Daoy (cell line): ENCODE results near the gene ANKH. TPM values are rescaled to one million over a fixed set of nuclear protein-coding genes. Genes with fewer than 3 reads are reported as not detected.
A peak's percentile ranks its signal among the peaks of the same experiment; 100 is the strongest.
"Not testable (repeated sequence)": the region's sequence is repeated elsewhere in the genome, so short reads cannot be mapped to it uniquely, and the experiment has no call there.

Source experiments
- DNase-seq: peaks from one replicate; pipeline ENCODE4 v3.0.0-alpha.2; 2015; ENCODE audit warnings: low read depth
- total RNA-seq: library from RNA; depleted of rRNA; stranded (reverse); fragments of >200 nt; shearing (Covaris generic); gene quantifications from 2 replicates; pipeline ENCODE4 v1.2.3, GENCODE V29; 2014

Gene ANKH
- total RNA-seq, 1 experiment from 2014 or later, result 27.2 TPM

DNA sequence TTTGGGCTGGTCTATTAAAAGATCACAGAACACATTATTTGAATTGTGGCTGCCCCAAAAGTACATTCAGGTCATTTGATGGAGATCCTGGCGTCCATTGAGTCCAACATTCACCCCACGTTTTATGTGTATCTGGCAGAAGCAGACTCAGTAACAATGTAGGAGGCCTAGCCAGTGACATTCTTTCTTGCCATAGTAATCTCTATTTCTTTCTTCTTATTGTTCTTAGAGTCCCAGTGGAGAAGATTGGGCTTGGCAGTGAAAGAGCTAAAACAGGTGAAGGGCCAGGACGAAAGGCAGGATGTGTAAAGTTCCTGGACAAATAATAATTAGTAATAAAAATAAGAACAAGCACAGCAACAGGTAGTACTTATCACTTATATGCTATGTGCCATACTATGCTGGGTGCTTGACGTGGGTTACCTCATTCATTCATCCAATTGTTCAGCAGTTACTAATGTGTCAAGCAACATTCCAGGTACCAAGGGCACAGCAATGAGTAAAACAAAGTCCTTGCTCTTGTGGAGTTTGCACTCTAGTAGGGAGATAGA lies 12.6 kb upstream of the ANKH start:
- DNase-seq, result no peak

DNA sequence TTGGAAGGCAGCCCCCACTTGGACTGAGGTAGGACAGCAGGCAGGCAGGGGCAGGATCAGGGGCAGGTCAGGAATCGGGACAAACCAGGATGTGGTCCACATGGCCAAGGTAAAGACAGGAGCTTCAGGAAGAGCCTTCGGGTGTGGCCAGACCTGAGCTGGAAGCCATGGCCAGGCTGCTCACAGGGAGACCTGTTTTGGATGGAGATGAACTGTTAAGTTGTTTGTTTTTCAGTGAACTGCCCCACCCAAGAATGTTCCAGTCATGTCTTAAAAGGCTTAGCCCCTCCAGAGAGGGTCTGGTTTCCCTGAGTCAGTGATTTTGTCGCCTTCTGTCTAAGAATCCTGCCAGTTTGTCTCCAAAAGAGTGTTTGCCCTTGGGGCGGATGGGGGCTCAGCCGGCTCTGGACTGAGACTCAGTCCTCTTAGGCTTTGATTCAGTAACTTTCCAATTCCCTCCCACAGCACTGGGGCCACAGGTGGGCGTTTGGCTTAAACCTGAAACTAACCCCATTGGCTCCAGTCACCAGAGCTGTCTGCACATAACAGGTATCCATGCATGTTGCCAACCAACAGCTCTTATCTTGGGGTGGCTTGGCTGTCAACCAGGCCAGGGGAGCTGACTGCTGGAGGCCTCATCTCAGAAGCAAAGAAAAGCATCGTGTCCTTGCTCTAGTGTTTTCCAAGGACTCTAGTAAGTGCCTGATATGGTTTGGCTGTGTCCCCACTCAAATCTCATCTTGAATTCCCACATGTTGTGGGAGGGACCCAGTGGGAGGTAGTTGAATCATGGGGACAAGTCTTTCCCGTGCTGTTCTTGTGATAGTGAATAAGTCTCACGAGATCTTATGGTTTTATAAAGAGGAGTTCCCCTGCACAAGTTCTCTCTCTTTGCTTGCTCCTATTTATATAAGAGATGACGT lies 11.3 kb upstream of the ANKH start:
- no peak for DNase-seq

DNA sequence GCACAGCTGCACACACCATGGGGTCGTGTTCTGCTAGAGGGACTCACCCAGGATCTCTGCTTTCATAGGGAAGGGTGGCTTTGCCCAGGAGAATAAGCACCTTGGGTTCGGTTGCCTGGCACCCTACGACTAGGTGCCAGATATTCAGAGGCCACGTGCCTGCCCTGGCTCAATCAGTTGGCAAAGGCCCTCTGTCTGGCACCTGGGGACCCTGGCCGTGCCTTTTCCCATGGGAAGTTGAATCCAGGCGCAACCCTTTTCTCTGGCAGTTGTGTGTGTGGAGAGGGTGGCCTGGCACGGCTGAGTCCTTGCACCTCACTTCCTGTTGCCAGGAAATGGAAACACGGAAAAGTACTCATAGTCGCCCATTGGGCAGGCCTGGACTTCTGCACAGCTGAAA lies 10.2 kb upstream of the ANKH start:
- no peak for DNase-seq

DNA sequence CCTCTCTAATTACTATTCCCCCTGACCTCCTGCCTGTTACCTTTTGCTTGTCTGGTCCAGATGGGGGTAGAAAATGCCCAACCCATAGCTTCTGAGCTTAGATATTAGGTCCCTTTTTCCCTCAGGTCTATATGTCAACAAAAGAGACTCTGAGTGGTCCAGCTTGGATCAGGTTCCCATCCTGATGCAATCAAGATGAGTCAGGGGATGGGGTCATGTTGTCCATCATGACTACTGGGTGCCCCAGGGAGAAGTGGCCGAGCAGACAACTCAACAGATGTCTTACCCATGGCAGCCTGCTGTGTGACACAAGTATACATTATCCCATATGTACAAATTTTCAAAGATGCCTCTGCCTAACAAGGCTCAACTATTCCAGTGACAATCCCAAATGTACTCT lies 9.1 kb upstream of the ANKH start:
- DNase-seq, result peak; percentile 42

DNA sequence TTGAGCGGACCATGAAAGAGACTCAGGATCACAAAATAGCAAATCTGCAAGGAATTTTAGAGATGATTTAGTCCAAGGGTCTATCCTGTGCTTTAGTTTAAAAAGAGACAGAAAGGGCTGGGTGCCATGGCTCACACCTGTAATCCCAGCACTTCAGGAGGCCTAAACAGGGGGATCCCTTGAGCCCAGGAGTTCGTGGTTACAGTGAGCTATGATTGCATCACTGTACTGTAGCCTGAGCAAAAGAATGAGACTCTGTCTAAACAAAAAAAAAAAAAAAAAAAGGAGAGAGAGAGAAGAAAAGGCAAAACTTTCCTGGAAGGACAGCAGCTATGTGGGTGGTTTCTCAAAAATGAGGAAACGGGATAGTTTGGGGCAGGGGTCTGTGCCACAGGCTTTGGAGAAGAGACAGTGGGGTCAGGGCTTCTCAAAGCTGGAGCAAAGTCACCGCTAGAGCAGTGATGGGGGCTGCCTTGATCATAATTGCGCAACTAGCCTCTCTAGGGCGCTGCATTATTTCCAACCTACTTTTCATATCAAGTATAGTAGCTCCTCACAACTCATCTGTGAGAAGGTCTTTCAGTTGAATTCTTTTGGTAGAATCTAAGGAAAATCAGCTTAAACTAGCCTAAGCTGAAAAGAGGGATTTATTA lies 8.5 kb upstream of the ANKH start:
- DNase-seq, result peak; percentile 11

DNA sequence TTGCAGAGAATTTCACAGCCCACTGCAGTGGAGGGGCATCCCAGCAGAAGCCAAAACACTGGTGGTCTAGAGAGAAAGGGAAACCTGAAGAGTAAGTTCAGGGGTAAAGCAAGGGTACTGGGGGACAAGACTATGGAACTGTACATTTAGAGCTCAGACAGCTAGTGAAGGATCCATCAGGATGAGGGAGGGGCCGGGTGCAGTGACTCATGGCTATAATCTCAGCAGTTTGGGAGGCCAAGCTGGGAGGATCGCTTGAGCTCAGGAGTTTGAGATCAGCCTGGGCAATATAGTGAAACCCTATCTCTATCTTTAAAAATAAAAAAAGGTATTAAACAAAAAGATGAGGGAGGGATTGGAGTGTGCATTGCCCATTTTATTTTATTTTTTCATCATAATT lies 7.8 kb upstream of the ANKH start:
- DNase-seq, result peak; percentile 44

DNA sequence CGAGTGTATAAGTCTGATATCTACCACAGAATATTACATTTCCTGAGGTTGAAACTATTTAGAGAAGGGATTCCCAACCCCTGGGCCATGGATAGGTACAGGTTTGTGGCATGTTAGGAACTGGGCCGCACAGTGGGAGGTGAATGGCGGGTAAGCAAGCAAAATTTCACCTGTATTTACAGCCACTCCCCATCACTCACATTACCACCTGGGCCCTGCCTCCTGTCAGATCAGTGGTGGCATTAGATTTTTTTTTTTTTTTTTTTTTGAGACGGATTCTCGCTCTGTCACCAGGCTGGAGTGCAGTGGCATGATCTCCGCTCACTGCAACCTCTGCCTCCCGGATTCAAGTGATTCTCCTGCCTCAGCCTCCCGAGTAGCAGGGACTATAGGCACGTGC lies 6.6 kb upstream of the ANKH start:
- DNase-seq, result not testable (repeated sequence)

DNA sequence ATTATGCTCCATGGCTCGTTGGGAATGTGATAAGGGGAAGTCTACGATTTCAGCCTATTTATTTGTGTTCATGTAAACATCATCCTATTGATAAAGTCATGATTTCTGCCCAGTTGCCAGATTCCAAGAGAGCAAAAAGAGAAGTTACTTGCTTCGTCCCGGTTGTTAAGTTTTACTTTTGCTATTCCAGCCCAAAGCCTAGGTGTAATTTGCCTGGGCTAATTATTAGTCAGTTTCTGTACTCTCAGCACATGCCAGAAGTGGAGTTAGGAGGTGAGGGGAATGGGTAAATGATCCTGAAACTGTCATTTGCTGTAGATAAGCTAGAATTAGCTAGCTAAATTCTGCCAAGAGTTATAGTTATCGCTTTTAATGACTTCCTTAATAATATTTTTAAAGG lies 4.5 kb upstream of the ANKH start:
- no peak for DNase-seq

DNA sequence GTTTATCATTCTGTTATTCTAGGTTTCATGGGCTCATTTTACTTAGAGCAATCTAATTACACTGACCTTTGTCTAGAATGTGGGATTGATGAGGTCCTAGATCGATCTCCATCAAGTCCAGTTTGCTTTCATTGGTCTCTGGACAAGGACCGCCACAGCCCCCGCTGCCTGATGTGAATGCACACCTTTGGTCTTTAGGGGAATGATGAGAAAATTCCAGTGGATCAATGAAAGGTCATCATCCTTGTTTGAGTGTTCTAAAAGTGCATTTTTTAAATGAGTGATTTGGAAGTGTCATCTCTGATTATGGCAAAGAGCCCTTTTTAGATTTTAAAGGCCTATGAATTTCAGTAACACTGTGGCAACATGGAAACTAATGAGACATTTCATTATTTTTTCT lies 2.2 kb upstream of the ANKH start:
- no peak for DNase-seq

DNA sequence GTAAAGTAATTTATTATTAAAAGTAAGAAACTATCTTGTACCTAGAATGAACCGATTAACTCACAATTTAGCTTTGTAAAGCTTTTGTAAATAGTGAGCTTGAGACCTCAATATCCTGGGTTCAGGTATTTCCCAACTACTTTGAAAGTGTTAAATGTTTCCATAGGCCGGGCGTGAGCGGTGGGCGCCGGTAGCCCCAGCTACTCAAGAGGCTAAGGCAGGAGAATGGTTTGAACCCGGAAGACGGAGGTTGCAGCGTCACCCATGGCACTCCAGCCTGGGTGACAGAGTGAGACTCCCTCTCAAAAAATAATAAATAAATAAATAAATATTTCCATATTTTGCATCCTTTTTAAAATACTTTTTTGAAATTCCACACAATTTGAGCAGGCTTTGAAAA lies 1.5 kb upstream of the ANKH start:
- no peak for DNase-seq

DNA sequence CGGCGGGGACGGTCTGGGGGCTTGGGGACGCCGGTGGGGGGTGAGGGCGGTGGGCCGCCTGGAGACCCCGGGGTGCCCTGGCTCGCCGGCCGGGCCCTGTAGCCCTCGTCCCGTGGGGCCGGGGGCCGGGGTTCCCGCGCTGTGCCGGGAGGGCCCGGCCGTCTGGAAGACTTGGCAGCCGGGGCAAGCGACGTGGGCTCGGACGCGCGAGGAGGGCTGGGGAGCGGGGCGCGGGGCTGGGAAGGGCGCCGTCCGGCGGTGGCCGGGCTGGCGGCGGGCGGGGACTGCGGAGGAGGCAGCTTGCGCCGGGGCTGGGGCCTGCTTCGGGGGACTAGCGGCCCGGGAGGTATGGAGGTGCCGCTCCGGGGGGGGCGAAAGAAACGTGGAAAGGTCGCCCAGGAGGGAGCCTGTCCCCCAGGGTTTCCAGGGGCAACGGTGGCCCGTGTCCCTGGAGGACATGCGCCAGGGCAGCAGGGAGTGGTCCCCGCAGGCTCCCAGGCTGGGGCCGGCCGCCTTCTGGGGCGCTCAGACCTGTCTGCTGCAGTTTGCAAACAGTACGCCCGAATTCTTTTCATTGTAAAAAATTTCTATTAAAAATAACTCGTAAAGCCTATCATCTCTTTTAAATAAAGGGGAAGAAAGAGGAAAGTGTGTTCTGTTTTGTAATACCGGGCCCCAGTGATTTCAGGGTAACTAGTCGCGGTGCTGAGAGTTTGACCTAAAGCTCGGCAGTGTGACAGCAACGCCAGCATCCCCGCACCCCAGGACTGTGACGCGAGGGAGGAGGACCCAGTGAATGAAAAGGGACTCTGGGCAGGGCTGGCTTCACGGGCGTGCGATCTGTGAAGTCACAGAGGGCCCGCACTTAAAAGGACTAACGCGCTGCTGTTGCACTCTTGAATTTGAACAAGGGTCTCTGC lies 752 bp upstream of the ANKH start:
- DNase-seq, result peak; percentile 59

DNA sequence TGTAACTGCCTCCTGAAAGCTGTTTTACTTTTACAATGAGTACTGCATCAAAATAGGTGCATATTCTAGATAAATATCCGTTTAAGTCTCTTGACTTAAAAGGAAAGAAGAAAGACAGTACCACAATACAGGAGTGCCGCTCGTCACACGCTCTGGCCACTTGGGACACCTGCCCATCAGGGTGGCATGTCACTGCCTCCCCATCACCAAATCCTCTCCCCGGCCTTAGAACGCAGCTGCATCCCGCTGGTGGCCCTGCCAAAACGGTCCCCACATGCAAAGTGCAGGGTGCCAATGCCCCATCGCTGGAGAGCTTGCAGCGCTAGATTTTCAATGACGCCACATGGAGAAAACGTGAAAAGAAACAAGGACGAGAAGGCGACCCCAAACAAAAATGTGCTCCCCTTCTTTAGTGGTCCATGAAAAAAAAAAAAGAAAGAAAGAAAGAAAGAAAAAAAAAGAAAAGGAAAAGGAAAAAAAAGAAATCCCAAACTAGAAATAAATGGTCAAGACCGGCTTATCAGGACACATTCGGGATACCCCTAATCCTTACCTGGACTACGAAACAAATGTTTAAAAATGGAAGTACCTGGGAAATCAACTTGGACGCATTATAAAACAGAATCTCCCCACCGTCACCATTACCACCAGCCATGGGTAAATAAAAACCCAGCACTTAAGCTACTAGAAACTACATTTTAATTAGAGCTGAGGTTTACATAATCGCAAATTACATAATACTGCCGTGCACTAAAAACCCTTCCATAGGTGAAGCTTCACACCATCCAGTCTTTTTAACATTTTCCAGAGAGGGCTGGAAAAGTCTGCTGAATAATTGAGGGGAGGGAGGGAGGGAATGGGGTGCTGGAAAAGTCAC lies 1.0 kb downstream of the ANKH start:
- DNase-seq, result peak; percentile 14

DNA sequence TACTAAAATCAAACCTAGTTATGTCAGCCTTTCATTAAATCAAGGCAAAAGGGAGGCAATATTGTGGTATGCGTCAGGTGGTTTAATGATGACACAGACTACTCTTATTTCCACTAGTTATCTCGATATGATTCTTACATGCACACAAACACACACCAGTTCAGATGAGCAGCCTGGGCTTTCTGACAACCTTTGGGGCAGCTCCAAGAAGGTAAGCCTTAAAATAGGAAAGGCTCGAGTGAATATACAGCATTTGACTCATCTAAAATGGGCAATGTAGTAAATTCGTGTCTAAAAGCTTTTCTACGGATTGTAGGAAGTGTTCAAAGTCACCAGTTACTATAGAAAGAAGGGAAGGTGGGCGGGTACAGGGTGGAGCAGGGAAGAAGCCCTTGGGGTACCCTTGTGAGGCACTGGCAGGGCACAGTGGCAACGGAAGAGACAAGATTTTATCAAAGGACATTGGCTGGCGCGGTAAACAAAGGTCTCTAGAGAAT lies 1.9 kb downstream of the ANKH start:
- DNase-seq, result no peak

DNA sequence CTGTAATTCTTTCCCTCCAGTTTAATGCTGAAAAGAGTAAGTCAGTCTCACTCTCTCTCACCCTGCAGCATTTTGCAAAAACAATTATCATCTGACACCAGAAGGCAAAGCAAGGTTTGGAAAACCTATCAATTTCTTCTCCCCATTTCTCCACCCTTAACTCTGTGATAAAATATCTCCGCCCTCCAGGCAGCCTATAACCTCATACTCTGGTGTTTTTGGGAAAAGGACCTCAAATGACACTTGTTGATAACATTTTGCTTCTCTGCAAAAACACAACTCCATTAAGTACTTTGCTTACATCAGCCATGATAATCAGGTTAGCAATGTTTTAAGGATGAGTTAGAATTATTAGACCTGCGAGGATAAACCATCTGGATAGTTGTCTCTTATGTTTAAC lies 2.3 kb downstream of the ANKH start:
- DNase-seq, result no peak

DNA sequence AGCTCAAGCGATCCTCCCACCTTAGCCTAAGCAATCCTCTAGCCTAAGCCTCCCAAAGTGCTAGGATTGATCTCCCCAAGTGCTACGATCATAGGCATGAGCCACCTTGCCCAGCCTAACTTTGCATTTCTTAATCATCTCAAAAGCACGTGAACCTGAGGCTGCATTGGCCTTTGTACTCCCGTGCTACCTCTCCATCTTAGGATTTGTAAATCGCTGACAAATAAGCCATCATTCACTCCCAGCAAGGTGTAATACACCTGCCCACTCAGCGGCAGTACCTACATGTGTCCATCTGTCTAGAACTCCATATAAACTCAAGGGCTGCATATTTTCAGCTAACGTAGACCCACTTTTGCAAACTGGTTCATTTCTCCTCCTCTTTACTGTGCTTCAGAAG lies 2.8 kb downstream of the ANKH start:
- DNase-seq, result no peak

DNA sequence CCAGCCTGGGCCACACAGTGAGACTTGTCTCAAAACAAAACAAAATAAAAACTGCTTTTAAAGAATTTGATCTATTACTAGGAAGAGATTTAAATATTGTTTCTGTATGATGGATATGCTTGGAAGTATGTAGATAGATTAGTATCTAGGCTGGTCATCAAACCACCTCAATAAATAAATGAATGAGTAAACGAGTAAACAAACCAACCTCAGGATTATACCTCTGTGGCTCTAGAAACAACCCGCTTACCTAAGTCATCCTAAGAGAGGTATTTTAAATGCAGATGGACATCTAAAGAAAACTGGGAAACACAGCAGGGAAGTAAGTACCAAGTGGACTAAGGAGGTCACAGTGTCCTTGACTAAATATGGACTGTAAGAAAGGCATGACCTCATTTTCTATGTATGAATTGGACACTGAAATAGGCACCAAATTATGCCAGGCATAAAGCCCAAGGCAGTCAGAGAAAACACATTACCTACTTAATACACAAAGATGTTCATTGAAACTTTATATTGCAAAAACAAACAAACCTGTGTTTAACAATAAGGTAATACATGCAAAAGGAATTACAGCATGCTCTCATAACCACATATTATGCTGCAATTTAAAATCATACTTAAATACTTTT lies 7.3 kb downstream of the ANKH start:
- no peak for DNase-seq

DNA sequence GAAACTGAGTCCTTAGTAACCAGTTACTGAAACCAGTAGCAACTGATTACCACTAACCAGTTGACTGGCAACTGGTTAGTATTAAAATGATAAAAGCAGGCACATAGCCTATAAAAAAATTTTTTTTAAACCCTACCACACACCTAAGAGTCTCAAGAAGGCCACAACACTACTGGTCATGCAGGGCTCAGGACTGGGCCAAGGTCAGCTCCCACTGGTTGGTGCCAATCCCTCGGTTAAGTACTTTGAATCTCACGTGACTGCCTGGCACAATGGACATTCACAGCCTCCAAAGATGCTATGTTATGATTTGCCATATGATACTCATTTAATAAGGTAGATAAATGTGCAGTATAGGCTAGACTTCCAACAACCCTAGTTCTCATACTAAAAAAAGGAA lies 8.5 kb downstream of the ANKH start:
- no peak for DNase-seq

DNA sequence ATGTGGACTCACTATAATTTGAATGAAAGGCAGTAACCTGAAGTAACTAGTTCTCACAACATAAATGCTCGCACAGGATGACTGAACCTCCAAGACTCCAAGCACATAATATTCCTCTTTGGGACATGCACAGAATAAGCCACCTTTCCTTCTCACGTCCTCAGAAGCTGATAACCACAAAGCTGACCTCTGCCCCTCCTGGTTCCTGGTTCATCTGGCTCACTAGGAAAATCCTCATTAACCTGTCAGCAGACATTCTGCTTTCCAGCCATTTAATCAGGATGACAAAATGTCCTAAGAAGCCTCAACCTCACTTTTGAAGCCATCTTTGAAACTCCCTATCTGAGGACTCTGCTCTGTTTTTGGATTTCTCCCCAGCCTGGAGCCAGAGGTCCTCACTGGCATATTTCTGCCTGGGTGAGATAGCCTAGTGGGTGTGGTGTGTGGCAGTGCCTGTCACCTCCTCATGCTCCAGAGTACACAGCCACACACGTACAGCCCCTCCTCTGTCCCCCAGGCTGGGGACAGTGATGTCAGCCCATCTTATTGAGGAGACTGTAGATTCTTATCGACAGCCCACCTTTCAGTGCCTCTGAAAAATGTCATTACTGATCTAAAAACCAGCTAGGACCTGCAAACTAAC lies 10.3 kb downstream of the ANKH start:
- DNase-seq, result no peak

DNA sequence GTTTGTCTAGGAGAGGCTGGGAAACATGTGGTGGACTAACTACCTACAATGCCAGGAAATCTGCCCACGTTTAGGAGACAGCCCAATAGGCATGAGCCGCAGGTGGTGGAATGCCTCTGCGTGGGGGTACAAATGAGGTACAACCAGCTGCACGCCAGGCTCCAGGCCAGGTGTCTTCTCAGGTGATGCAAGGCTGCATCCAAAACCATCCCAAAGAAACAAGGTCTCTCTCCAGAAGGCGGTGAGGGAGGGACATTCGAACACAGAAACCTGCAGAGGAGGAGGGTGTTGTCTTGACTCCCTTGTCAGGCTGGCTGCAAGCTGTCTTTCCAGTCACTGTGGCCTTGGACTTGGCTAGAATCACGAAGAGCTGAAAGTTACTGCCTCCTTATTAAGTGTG lies 11.6 kb downstream of the ANKH start:
- DNase-seq, result no peak

DNA sequence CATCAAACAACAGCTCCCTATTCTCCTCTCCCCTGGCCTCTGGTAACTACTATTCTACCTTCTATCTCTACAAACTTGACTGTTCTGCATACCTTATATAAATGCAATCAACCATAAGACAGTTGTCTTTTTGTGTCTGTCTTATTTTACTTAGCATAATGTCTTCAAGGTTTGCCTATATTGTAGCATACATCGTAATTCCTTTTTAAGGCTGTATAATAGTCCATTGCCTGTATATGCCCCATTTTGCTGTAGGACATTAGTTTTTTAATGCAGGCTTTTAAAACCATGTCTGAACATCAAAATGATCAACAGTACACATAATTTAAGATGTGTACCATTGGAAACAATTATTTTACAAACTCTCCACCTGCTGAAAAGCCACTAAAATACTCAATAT lies 12.4 kb downstream of the ANKH start:
- no peak for DNase-seq
